SK-N-MC (cell line): ENCODE measurements around the gene BIRC6.

Experiments
- DNase-seq: peaks from one replicate; pipeline ENCODE4 v3.0.0-alpha.2; 2011; ENCODE audit warnings: low read depth, low spot score
- H3K27ac ChIP-seq: fragments of 200-600 bp; sonication (generic); 2 replicates; pipeline ENCODE4 v1.5.1; 2016; ENCODE audit warnings: mixed run types
- H3K36me3 ChIP-seq: fragments of 200-600 bp; sonication (generic); 2 replicates; pipeline ENCODE4 v1.6.1; 2017; ENCODE audit warnings: antibody characterized with exemption, low read length, mixed read lengths; ENCODE audit not compliant: insufficient read depth
- H3K4me3 ChIP-seq: fragments of 200-600 bp; sonication (generic); 2 replicates; pipeline ENCODE4 v1.5.1; 2016
- H3K9ac ChIP-seq: fragments of 200-600 bp; sonication (generic); 2 replicates; pipeline ENCODE4 v1.8.0; 2017; ENCODE audit warnings: mixed run types, mixed read lengths; ENCODE audit not compliant: insufficient read length
- H3K9me3 ChIP-seq: fragments of 200-600 bp; sonication (generic); 2 replicates; pipeline ENCODE4 v1.6.1; 2017; ENCODE audit warnings: low read depth, mild to moderate bottlenecking, antibody characterized with exemption, low read length, moderate library complexity, mixed read lengths
- EZH2 ChIP-seq: fragments of 200-600 bp; sonication (generic); IDR thresholded peaks from one replicate; pipeline ENCODE4 v1.6.1; 2017; ENCODE audit warnings: antibody characterized with exemption
- FOXP2 ChIP-seq: optimal IDR thresholded peaks from 2 replicates; pipeline ENCODE3; 2011; ENCODE audit warnings: mild to moderate bottlenecking, moderate library complexity; ENCODE audit not compliant: insufficient read depth; ENCODE audit errors: extremely low read length, control extremely low read depth
- POLR2AphosphoS5 ChIP-seq: IDR thresholded peaks from 2 replicates; pipeline ENCODE4 v1.6.1; 2012; ENCODE audit warnings: mild to moderate bottlenecking, low read depth, low read length, borderline replicate concordance

Gene BIRC6

DNA sequence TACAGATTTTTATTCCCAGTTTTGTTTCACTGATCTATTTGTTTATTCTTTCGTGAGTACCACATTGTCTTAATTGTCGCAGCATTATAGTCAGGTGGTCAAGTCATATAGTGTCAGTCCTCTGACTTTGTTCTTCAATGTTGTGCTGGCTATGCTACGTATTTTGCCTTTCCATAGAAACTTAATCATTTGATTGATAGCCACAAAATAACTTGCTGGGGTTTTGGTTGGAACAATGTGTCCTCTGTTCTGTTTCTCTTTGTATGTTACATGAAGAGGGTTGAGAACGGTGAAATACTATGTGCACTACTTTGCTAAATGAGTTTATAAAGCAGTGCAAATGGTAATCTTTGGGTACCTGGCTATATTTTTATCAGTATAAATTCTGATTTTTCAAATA lies 206.1 kb downstream of the BIRC6 start:
- TF ChIP-seq FOXP2 (no peak), EZH2 (no peak)
- H3K9ac ChIP-seq, result no peak overlapping the region
- H3K27ac ChIP-seq, result no peak overlapping the region
- DNase-seq, result no peak
- no peaks in the 10 kb centered on the region for H3K9me3 ChIP-seq
- H3K36me3 ChIP-seq, result peaks cover 38% of the 10 kb centered on the region
- H3K4me3 ChIP-seq, result no peak overlapping the region

DNA sequence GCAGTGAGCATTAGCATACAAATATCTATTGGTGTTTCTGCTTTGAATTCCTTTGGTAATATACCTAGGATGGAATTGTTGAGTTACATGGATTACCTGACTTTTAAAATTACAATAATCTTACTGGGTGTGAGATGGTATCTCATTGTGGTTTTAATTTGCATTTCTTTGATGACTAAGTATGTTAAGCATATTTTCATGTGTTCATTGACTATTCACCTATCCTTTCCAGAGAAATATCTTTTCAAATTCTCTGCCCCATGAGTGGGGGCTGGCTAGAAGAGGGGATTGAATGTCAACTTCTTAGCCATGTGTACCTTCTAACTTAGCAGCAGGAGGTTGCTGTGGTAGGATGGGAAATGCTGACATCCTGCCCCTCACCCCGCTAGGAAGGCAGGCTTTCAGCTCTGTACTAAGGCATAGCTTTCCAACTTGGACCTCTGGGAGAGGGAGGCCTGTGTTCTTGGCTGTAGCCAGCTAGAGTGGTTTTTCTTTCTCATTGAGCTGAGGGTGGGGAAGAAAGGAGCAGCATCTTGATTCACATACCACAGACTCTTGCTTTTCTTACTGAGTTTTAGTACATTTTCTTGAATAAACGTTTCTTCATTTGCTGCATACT lies 207.7 kb downstream of the BIRC6 start:
- Histone ChIP-seq H3K9ac (no peak overlapping the region), H3K36me3 (peaks cover 38% of the 10 kb centered on the region)

DNA sequence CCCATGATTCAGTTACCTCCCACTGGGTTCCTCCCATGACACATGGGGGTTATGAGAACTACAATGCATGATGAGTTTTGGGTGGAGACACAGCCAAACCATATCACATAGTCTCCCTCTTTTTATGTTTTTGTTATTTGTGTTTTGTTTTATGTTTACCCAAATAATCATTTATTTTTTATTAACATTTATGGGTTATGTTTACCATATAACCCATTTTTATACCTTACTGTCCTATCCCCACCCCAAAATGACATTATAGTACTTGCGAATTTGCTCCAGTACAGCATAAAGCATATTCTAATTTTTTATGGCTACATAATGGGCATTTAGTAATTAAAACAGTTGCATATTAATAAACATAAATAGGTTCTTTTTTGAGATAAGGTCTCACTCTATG lies 209.1 kb downstream of the BIRC6 start:
- no peak overlapping the region for H3K4me3 ChIP-seq
- TF ChIP-seq POLR2AphosphoS5, result no peak
- TF ChIP-seq EZH2, result no peak
- no peak for TF ChIP-seq FOXP2
- H3K36me3 ChIP-seq, result peaks cover 35% of the 10 kb centered on the region

More for the DNA sequence above, 207.7 kb downstream of the BIRC6 start:
- DNase-seq, result no peak
- TF ChIP-seq FOXP2 (no peak), POLR2AphosphoS5 (no peak), EZH2 (no peak)
- Histone ChIP-seq H3K27ac (no peak overlapping the region), H3K4me3 (no peak overlapping the region), H3K9me3 (no peaks in the 10 kb centered on the region)

DNA sequence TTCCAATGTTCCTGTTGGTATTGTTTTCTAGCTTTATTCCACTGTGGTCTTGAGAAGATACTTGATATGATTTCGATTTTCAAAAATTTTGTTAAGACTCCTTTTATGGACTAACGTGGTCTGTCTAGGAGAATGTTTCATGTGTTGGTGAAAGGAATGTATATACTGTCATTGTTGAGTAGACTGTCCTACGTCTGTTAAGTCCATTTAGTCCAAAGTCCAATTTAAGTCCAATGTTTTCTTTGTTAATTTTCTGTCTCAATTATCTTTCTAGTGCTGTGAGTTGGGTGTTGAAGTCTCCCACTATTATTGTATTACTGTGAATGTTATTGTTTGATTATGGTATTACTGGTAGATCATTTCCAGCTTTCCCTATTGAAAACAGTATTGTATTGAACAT lies 215.2 kb downstream of the BIRC6 start:
- DNase-seq, result no peak
- H3K9ac ChIP-seq, result no peak overlapping the region
- TF ChIP-seq EZH2 (no peak), FOXP2 (no peak), POLR2AphosphoS5 (no peak)
- no peak overlapping the region for H3K27ac ChIP-seq
- H3K4me3 ChIP-seq, result no peak overlapping the region
- H3K36me3 ChIP-seq, result peaks cover 14% of the 10 kb centered on the region; the same call in 1 of the 2 replicates
- no peaks in the 10 kb centered on the region for H3K9me3 ChIP-seq

More for the DNA sequence above, 209.1 kb downstream of the BIRC6 start:
- no peak for DNase-seq
- H3K9ac ChIP-seq, result no peak overlapping the region
- H3K27ac ChIP-seq, result no peak overlapping the region
- H3K9me3 ChIP-seq, result no peaks in the 10 kb centered on the region

- TF ChIP-seq FOXP2 (no peak), EZH2 (no peak), POLR2AphosphoS5 (no peak)
- H3K36me3 ChIP-seq, result peaks cover 8% of the 10 kb centered on the region; the same call in 1 of the 2 replicates
- no peak for DNase-seq
- H3K9ac ChIP-seq, result no peak overlapping the region
- H3K27ac ChIP-seq, result no peak overlapping the region
- no peak overlapping the region for H3K4me3 ChIP-seq
- no peaks in the 10 kb centered on the region for H3K9me3 ChIP-seq
These were observed 215.9 kb downstream of the BIRC6 start for GRCh38 chr2:32572737-32573136.

- TF ChIP-seq POLR2AphosphoS5 (no peak), EZH2 (no peak), FOXP2 (no peak)
- H3K36me3 ChIP-seq, result peaks cover 17% of the 10 kb centered on the region; the same call in 1 of the 2 replicates
- no peak overlapping the region for H3K27ac ChIP-seq
- no peak for DNase-seq
- H3K9me3 ChIP-seq, result no peaks in the 10 kb centered on the region
- no peak overlapping the region for H3K4me3 ChIP-seq
- no peak overlapping the region for H3K9ac ChIP-seq
These were observed 235.0 kb downstream of the BIRC6 start for GRCh38 chr2:32591669-32592463.

GRCh38 chr2:32594573-32594972 lies 237.8 kb downstream of the BIRC6 start:
- DNase-seq, result no peak
- Histone ChIP-seq H3K4me3 (no peak overlapping the region), H3K9me3 (no peaks in the 10 kb centered on the region), H3K36me3 (peaks cover 35% of the 10 kb centered on the region), H3K27ac (no peak overlapping the region), H3K9ac (no peak overlapping the region)
- TF ChIP-seq EZH2, result no peak
- no peak for TF ChIP-seq FOXP2

DNA sequence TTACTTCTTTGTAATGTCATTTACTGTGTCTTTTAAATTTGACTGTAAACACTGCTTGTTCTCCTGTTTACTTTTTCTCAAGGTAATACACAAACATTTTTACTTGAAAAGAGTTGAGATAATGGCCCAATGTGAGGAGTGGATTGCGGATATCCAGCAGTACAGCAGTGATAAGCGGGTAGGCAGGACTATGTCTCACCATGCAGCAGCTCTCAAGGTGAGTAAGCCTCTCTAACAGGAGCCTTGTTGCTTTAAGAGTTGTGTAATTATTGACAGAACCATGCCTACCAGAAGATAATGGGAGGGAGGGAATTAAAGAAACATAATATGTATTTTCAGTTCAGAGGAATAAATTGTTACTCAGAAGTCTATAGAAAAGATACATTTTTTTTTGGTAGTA lies 254.5 kb downstream of the BIRC6 start:
- Histone ChIP-seq H3K4me3 (no peak overlapping the region), H3K36me3 (peaks cover 54% of the 10 kb centered on the region), H3K9me3 (no peaks in the 10 kb centered on the region), H3K27ac (no peak overlapping the region), H3K9ac (no peak overlapping the region)
- TF ChIP-seq EZH2 (no peak), FOXP2 (no peak), POLR2AphosphoS5 (no peak)
- no peak for DNase-seq
